ENCODE measurements around the gene MRPL36.

GRCh38 chr5:1830571-1831228, 31.1 kb upstream of the MRPL36 start:
- TF ChIP-seq CTCF (IDR thresholded peaks at IDR 0.05) (no peak), POLR2A (IDR thresholded peaks at IDR 0.05) (no peak), POLR2AphosphoS5 (IDR thresholded peaks at IDR 0.05; ENCODE audit: insufficient read depth in 1 of 2, low read depth in 1 of 2) (no peak)
